A673 (cell line): ENCODE measurements around the gene BCL6.

Experiments used
- CTCF ChIP-seq: fragments of 300-800, 200-600 bp; sonication (generic); conservative IDR thresholded peaks from 2 replicates; pipeline ENCODE4 v1.5.1; 2017; ENCODE audit warnings: low read depth, mild to moderate bottlenecking, antibody characterized with exemption, low read length, moderate library complexity, mixed read lengths
- EZH2 ChIP-seq: fragments of 200-600 bp; sonication (generic); IDR thresholded peaks from 2 replicates; pipeline ENCODE4 v1.6.1; 2017; ENCODE audit warnings: borderline replicate concordance, low read depth, mild to moderate bottlenecking, mixed read lengths, antibody characterized with exemption, low read length; ENCODE audit not compliant: poor library complexity, severe bottlenecking

GRCh38 chr3:187739094-187739560 lies 6.1 kb downstream of the BCL6 start:
- TF ChIP-seq CTCF (0 out of 2 replicates have a peak, but pooled peaks have one; percentile 21), EZH2 (no peak)
